WTC11 (cell line): ENCODE measurements around the gene PRAC2. TPM values are rescaled to one million over a fixed set of nuclear protein-coding genes. Genes with fewer than 3 reads are reported as not detected.

Experiments
- ATAC-seq: fragments of 200-7000 bp; cut with Tn5 transposase; 2 replicates; pipeline ENCODE4 v1.10.0; 2021; ENCODE audit warnings: mild to moderate bottlenecking, moderate library complexity
- CTCF ChIA-PET: fragments of 300-600 bp; sonication (Branson Sonifier 250); formaldehyde crosslinking; loops from one replicate; lab custom pipeline; 2021; ENCODE audit warnings: antibody characterized with exemption; lab: Charles Lee
- POLR2A ChIA-PET: fragments of 350-600 bp; sonication (Branson Sonifier 250); formaldehyde crosslinking; loops from one replicate; lab custom pipeline; 2021; ENCODE audit warnings: antibody characterized with exemption; lab: Charles Lee
- DNase-seq: peaks from one replicate; pipeline ENCODE4 v3.0.0; 2021; ENCODE audit warnings: low spot score
- H3K27ac Mint-ChIP-seq: 2 replicates; pipeline ENCODE4 v1.8.0; 2021; ENCODE audit warnings: mixed read lengths
- H3K27me3 Mint-ChIP-seq: 2 replicates; pipeline ENCODE4 v1.8.0; 2021; ENCODE audit warnings: low read depth, mild to moderate bottlenecking, moderate library complexity, mixed read lengths
- H3K36me3 Mint-ChIP-seq: 2 replicates; pipeline ENCODE4 v1.8.0; 2021; ENCODE audit warnings: mixed read lengths
- H3K4me1 Mint-ChIP-seq: 2 replicates; pipeline ENCODE4 v1.8.0; 2022; ENCODE audit warnings: mixed read lengths
- H3K4me3 Mint-ChIP-seq: 2 replicates; pipeline ENCODE4 v1.8.0; 2021; ENCODE audit warnings: mild to moderate bottlenecking, moderate library complexity, mixed read lengths
- H3K9me3 Mint-ChIP-seq: 2 replicates; pipeline ENCODE4 v1.8.0; 2021; ENCODE audit warnings: mixed read lengths
- CREB1 ChIP-seq: sonication (generic); formaldehyde crosslinking; IDR thresholded peaks from 2 replicates; pipeline ENCODE4 v1.8.0; 2023; ENCODE audit warnings: mild to moderate bottlenecking, missing genetic modification reagents
- CREM ChIP-seq: sonication (generic); formaldehyde crosslinking; IDR thresholded peaks from 2 replicates; pipeline ENCODE4 v1.8.1; 2022; ENCODE audit warnings: mild to moderate bottlenecking, missing genetic modification reagents, moderate library complexity
- ESRRA ChIP-seq: sonication (generic); formaldehyde crosslinking; IDR thresholded peaks from 2 replicates; pipeline ENCODE4 v1.8.1; 2022; ENCODE audit warnings: mild to moderate bottlenecking, missing genetic modification reagents, borderline replicate concordance
- ETV6 ChIP-seq: sonication (generic); formaldehyde crosslinking; IDR thresholded peaks from 2 replicates; pipeline ENCODE4 v1.8.1; 2022; ENCODE audit warnings: mild to moderate bottlenecking, missing genetic modification reagents
- MYBL2 ChIP-seq: sonication (generic); formaldehyde crosslinking; IDR thresholded peaks from 2 replicates; pipeline ENCODE4 v1.8.1; 2023; ENCODE audit warnings: mild to moderate bottlenecking, moderate library complexity, missing genetic modification reagents
- ZNF396 ChIP-seq: fragments of 250-450 bp; sonication (Bioruptor Pico); IDR thresholded peaks from 2 replicates; pipeline ENCODE4 v1.8.0; 2021; ENCODE audit warnings: mild to moderate bottlenecking, moderate library complexity, borderline replicate concordance
- ZNF416 ChIP-seq: fragments of 250-450 bp; sonication (Bioruptor Pico); IDR thresholded peaks from 2 replicates; pipeline ENCODE4 v1.9.0; 2021; ENCODE audit warnings: mild to moderate bottlenecking, inconsistent platforms
- ZNF423 ChIP-seq: fragments of 250-450 bp; sonication (Bioruptor Pico); IDR thresholded peaks from 2 replicates; pipeline ENCODE4 v2.1.2; 2022; ENCODE audit warnings: mild to moderate bottlenecking, moderate library complexity
- total RNA-seq: library from RNA; stranded (reverse); gene quantifications from 3 replicates; pipeline ENCODE4 v1.2.3, GENCODE V29; 2021
- TF ChIP-seq, protein P1 (sequence below): fragments of 250-450 bp; sonication (Bioruptor Pico); IDR thresholded peaks from 2 replicates; pipeline ENCODE4 v1.9.0; 2021; ENCODE audit warnings: moderate library complexity, mild to moderate bottlenecking, inconsistent platforms, borderline replicate concordance
- TF ChIP-seq, protein P2 (sequence below): sonication (generic); formaldehyde crosslinking; IDR thresholded peaks from 2 replicates; pipeline ENCODE4 v1.8.1; 2022; ENCODE audit warnings: mild to moderate bottlenecking, moderate library complexity, missing genetic modification reagents
- TF ChIP-seq, protein P3 (sequence below): sonication (generic); formaldehyde crosslinking; IDR thresholded peaks from 2 replicates; pipeline ENCODE4 v1.8.0; 2023; ENCODE audit warnings: mild to moderate bottlenecking, missing genetic modification reagents
- TF ChIP-seq, protein P4 (sequence below): fragments of 250-450 bp; sonication (Bioruptor Pico); IDR thresholded peaks from 2 replicates; pipeline ENCODE4 v1.8.0; 2021; ENCODE audit warnings: mild to moderate bottlenecking
- TF ChIP-seq, protein P5 (sequence below): sonication (generic); formaldehyde crosslinking; IDR thresholded peaks from 2 replicates; pipeline ENCODE4 v1.8.1; 2023; ENCODE audit warnings: mild to moderate bottlenecking, missing genetic modification reagents
- TF ChIP-seq, protein P6 (sequence below): sonication (generic); formaldehyde crosslinking; IDR thresholded peaks from 2 replicates; pipeline ENCODE4 v1.8.0; 2023; ENCODE audit warnings: missing genetic modification reagents, mild to moderate bottlenecking, borderline replicate concordance
- TF ChIP-seq, protein P7 (sequence below): sonication (generic); formaldehyde crosslinking; IDR thresholded peaks from 2 replicates; pipeline ENCODE4 v1.8.0; 2022; ENCODE audit warnings: mild to moderate bottlenecking, missing genetic modification reagents

PRAC2 gene
- total RNA-seq, 1 experiment from 2014 or later: 22.3 TPM

DNA sequence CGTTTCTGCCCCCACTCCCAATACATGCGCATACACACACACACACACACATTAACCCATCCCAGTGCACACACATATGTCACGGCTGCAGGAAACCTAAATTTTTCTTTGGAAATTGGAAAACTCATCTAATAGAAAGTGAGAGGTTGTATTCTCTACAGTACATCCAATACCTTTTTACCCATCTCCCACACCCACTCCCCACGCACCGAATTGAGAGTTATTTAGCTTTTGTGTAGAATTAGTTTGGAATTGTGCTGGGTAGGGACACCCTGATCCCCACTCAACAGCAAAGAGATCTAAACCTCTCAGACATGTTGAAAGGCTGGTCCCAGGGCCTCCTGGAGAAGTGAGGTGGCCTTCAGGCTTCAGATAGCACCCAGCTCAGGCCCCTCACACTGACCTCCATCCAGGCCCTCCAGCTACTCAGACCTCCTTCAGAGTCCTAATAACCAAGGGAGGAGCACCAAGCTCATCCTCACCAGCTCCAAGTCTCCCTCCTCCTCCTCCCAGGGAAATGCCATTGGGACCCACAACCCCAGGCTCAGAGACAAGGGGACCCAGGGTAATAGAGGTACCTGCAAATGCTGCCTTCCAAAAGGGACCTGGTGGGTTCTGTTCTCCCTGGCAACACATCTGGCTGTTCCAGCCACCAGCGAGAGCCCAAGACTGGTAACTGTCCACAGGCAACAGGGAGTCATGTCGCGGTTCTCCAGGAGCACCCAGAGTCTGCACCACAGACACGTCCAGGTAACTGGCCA, 4.6 kb downstream of the PRAC2 start:
- Mint-ChIP-seq H3K36me3 (no peaks in the 10 kb centered on the region), H3K4me1 (peaks cover 41% of the 10 kb centered on the region), H3K4me3 (peak overlapping the region; percentile 74), H3K27me3 (peaks cover 100% of the 10 kb centered on the region), H3K9me3 (no peaks in the 10 kb centered on the region), H3K27ac (no peak overlapping the region)
- no peak for ATAC-seq
- TF ChIP-seq, protein P1, sequence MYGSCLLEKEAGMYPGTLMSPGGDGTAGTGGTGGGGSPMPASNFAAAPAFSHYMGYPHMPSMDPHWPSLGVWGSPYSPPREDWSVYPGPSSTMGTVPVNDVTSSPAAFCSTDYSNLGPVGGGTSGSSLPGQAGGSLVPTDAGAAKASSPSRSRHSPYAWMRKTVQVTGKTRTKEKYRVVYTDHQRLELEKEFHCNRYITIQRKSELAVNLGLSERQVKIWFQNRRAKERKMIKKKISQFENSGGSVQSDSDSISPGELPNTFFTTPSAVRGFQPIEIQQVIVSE (CRISPR knock-in tag): no peak
- TF ChIP-seq CREM (no peak), ETV6 (CRISPR knock-in tag) (no peak), ZNF396 (CRISPR knock-in tag) (no peak), CREB1 (CRISPR knock-in tag) (no peak)
- TF ChIP-seq, protein P2, sequence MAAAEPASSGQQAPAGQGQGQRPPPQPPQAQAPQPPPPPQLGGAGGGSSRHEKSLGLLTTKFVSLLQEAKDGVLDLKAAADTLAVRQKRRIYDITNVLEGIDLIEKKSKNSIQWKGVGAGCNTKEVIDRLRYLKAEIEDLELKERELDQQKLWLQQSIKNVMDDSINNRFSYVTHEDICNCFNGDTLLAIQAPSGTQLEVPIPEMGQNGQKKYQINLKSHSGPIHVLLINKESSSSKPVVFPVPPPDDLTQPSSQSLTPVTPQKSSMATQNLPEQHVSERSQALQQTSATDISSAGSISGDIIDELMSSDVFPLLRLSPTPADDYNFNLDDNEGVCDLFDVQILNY (CRISPR knock-in tag): no peak
- TF ChIP-seq, protein P3, sequence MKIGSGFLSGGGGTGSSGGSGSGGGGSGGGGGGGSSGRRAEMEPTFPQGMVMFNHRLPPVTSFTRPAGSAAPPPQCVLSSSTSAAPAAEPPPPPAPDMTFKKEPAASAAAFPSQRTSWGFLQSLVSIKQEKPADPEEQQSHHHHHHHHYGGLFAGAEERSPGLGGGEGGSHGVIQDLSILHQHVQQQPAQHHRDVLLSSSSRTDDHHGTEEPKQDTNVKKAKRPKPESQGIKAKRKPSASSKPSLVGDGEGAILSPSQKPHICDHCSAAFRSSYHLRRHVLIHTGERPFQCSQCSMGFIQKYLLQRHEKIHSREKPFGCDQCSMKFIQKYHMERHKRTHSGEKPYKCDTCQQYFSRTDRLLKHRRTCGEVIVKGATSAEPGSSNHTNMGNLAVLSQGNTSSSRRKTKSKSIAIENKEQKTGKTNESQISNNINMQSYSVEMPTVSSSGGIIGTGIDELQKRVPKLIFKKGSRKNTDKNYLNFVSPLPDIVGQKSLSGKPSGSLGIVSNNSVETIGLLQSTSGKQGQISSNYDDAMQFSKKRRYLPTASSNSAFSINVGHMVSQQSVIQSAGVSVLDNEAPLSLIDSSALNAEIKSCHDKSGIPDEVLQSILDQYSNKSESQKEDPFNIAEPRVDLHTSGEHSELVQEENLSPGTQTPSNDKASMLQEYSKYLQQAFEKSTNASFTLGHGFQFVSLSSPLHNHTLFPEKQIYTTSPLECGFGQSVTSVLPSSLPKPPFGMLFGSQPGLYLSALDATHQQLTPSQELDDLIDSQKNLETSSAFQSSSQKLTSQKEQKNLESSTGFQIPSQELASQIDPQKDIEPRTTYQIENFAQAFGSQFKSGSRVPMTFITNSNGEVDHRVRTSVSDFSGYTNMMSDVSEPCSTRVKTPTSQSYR (CRISPR knock-in tag): no peak
- TF ChIP-seq, protein P4, sequence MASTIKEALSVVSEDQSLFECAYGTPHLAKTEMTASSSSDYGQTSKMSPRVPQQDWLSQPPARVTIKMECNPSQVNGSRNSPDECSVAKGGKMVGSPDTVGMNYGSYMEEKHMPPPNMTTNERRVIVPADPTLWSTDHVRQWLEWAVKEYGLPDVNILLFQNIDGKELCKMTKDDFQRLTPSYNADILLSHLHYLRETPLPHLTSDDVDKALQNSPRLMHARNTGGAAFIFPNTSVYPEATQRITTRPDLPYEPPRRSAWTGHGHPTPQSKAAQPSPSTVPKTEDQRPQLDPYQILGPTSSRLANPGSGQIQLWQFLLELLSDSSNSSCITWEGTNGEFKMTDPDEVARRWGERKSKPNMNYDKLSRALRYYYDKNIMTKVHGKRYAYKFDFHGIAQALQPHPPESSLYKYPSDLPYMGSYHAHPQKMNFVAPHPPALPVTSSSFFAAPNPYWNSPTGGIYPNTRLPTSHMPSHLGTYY (CRISPR knock-in tag): no peak
- TF ChIP-seq, protein P5, sequence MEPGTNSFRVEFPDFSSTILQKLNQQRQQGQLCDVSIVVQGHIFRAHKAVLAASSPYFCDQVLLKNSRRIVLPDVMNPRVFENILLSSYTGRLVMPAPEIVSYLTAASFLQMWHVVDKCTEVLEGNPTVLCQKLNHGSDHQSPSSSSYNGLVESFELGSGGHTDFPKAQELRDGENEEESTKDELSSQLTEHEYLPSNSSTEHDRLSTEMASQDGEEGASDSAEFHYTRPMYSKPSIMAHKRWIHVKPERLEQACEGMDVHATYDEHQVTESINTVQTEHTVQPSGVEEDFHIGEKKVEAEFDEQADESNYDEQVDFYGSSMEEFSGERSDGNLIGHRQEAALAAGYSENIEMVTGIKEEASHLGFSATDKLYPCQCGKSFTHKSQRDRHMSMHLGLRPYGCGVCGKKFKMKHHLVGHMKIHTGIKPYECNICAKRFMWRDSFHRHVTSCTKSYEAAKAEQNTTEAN (CRISPR knock-in tag): no peak
- DNase-seq: no peak
- ChIA-PET POLR2A (interaction anchor here (1.5 kb wide), 1 partner anchor 8 kb away, joined by 8 read pairs; no protein-coding TSS in a partner anchor), CTCF (interaction anchor here (1.2 to 10.9 kb wide), 7 partner anchors 11 to 152 kb away, joined by 3 to 218 read pairs (median 10); no protein-coding TSS in a partner anchor)

DNA sequence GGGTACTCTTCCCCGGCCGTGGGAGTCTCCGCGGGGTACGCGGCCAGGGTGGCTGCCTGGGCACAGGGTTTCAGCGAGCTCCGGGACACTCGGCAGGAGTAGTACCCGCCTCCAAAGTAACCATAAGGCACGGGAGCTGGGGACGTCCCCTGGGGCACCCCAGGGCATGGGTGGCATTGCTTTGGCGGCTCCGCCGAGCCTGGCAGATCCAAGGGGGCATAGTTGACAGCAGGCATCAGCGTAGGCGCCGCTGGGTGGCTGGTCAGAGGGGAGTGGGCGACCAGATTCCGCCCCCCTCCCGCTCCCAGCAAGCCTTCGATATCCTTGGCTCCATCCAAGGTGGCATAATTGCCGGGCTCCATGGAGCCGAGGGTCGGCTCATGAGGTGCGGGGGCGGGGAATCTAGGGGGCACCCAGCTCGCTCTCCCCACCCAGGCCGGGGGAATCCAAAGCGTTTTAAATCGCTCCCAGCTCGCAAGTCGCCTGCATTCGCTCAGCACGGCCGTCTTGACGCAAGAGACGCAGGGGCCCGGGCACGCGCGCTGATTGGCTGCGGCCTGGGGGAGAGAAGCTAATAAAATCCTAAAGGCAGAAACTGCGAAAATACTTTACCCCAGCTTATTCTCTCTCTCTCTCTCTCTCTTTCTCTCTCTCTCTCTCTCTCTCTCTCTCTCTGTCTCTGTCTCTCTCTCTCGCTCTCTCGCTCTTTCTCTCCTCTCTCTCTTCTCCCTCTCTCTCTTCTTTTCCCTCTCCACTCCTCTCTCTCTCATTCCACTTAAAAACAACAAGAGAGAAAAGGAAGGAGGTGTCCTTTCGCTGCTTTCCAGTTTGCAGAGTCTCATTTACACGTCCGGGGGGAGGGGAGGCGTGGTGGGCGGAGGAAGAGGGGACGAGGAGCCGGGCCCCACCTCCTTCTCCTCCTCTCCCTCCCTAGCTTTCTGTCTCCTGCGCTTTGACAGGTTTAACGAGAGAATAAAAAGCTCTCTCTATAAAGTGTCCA, 5.5 kb downstream of the PRAC2 start, which contains the start of gene HOXB13:
HOXB13 (minus strand) TSS at position 519 of the 1,000 bp plus-strand sequence; CDS start at position 362, 157 bp downstream.
- CTCF ChIA-PET: interaction anchor here (0.5 to 7.4 kb wide), 11 partner anchors 9 to 640 kb away, joined by 3 to 127 read pairs (median 4); partner anchors contain the start of gene ATP5MC1
- H3K9me3 Mint-ChIP-seq: no peaks in the 10 kb centered on the region

More for the DNA sequence above, 5.5 kb downstream of the PRAC2 start, which contains the start of gene HOXB13:
- ATAC-seq: peak; percentile 35
- TF ChIP-seq ESRRA (no peak), MYBL2 (CRISPR knock-in tag) (no peak), ZNF416 (no peak), ZNF423 (CRISPR knock-in tag) (no peak)
- TF ChIP-seq, protein P6, sequence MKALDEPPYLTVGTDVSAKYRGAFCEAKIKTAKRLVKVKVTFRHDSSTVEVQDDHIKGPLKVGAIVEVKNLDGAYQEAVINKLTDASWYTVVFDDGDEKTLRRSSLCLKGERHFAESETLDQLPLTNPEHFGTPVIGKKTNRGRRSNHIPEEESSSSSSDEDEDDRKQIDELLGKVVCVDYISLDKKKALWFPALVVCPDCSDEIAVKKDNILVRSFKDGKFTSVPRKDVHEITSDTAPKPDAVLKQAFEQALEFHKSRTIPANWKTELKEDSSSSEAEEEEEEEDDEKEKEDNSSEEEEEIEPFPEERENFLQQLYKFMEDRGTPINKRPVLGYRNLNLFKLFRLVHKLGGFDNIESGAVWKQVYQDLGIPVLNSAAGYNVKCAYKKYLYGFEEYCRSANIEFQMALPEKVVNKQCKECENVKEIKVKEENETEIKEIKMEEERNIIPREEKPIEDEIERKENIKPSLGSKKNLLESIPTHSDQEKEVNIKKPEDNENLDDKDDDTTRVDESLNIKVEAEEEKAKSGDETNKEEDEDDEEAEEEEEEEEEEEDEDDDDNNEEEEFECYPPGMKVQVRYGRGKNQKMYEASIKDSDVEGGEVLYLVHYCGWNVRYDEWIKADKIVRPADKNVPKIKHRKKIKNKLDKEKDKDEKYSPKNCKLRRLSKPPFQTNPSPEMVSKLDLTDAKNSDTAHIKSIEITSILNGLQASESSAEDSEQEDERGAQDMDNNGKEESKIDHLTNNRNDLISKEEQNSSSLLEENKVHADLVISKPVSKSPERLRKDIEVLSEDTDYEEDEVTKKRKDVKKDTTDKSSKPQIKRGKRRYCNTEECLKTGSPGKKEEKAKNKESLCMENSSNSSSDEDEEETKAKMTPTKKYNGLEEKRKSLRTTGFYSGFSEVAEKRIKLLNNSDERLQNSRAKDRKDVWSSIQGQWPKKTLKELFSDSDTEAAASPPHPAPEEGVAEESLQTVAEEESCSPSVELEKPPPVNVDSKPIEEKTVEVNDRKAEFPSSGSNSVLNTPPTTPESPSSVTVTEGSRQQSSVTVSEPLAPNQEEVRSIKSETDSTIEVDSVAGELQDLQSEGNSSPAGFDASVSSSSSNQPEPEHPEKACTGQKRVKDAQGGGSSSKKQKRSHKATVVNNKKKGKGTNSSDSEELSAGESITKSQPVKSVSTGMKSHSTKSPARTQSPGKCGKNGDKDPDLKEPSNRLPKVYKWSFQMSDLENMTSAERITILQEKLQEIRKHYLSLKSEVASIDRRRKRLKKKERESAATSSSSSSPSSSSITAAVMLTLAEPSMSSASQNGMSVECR (CRISPR knock-in tag): no peak
- TF ChIP-seq, protein P7, sequence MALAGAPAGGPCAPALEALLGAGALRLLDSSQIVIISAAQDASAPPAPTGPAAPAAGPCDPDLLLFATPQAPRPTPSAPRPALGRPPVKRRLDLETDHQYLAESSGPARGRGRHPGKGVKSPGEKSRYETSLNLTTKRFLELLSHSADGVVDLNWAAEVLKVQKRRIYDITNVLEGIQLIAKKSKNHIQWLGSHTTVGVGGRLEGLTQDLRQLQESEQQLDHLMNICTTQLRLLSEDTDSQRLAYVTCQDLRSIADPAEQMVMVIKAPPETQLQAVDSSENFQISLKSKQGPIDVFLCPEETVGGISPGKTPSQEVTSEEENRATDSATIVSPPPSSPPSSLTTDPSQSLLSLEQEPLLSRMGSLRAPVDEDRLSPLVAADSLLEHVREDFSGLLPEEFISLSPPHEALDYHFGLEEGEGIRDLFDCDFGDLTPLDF (CRISPR knock-in tag): no peak
- TF ChIP-seq, all 79 proteins: peak for 0
- peaks cover 42% of the 10 kb centered on the region for H3K4me1 Mint-ChIP-seq
- peak within 1 kb of the TSS; percentile 74 for H3K4me3 Mint-ChIP-seq
- H3K27ac Mint-ChIP-seq: peak within 1 kb of the TSS; percentile 81
- H3K27me3 Mint-ChIP-seq: peaks cover 100% of the 10 kb centered on the region
- no peaks in the 10 kb centered on the region for H3K36me3 Mint-ChIP-seq
- POLR2A ChIA-PET: interaction anchor here (0.6 to 1.5 kb wide), 3 partner anchors 9 to 156 kb away, joined by 3 to 8 read pairs (median 4); no protein-coding TSS in a partner anchor
- DNase-seq: no peak
